GM21825 (cell line): ENCODE data around the gene C2CD4C.
"Not testable (repeated sequence)": the region's sequence is repeated elsewhere in the genome, so short reads cannot be mapped to it uniquely, and the experiment has no call there.

Source experiments
- ATAC-seq: cut with Tn5 transposase; IDR thresholded peaks from one replicate; pipeline ENCODE4 v1.9.1; 2021; ENCODE audit warnings: mild to moderate bottlenecking, moderate library complexity; ENCODE audit not compliant: unreplicated experiment

C2CD4C gene, protein sequence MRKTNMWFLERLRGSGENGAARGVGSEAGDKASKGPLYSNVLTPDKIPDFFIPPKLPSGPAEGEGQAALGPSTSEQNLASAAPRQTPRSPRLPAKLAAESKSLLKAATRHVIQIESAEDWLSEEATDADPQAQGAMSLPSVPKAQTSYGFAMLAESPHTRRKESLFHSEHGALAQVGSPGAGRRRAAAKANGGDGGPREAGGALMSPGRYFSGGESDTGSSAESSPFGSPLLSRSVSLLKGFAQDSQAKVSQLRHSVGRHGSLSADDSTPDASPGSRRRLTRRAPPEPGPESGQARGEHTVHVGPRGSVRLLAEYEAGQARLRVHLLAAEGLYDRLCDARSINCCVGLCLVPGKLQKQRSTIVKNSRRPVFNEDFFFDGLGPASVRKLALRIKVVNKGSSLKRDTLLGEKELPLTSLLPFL

DNA sequence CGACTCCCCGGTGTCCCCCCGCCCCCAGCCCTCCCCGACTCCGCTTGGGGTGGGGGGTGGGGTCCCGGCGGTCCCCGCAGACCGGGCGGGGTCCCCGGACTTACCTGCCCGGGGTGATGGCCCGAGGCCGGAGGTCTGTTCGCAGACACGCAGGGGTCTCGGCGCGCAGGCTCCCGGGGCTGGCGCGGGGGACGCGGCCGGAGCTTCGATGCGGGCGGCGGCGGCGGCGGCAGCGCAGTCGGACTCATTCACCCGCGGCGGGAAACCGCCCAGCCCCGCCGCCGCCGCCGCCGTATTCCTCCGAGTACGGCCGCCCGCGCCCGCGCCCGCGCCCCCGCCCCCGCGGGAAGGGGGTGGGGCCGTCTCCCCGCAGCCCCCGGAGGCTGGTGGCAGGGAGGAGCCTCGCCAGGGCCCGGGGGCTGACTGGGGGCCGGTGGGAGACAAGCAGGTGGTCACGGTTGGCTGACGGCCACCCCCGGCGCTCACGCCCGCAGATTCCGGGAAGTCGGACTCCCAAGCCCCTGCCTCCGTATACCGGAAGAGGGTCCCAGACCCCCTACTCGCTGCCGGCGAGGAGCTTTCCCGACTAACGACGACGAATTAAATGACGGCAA, at the start of gene C2CD4C:
Gene C2CD4C (minus strand): TSS at position 246 of the 614 bp plus-strand sequence. CDS start 786 bp downstream, outside the sequence.
- no peak for ATAC-seq

DNA sequence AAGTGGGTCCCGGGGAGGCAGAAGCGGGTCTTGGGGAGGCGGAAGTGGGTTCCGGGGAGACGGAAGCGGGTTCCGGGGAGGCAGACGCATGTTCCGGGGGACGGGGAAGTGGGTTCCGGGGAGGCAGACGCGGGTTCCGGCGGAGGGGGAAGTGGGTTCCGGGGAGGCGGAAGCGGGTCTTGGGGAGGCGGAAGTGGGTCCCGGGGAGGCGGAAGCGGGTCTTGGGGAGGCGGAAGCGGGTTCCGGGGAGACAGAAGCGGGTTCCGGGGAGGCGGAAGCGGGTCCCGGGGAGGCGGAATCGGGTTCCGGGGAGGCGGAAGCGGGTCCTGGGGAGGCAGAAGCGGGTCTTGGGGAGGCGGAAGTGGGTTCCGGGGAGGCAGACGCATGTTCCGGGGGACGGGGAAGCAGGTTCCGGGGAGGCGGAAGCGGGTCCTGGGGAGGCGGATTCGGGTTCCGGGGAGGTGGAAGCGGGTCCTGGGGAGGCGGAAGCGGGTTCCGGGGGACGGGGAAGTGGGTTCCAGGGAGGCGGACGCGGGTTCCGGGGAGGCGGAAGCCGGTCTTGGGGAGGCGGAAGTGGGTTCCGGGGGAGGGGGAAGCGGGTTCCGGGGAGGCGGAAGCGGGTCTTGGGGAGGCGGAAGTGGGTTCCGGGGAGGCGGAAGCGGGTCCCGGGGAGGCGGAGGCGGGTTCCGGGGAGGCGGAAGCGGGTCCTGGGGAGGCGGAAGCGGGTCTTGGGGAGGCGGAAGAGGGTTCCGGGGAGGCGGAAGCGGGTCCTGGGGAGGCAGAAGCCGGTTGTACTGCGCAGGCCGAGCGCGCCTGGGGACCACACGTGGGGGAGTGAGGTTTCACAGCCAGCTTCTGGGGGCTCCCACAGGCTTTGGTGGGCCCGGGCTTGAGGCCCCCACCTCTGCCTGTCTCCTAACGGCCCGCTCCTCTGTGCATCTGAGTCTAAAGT, 49.4 kb upstream of the C2CD4C start:
- ATAC-seq = no peak

DNA sequence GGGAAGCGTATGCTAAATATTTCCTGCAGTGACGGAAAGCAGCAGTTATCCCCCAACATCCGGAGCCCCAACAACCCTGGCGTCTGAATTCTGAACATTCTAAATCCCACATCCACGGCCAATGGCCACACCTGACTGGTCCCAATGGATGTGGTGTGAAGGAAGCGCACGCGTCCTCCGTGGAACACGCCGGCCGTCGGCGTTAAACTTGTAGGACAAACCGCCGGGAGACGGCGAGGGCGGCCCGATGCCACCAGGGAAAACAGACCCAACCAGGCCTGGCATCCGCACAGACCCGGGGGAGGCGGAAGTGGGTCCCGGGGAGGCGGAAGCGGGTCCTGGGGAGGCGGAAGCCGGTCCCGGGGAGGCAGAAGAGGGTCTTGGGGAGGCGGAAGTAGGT, 48.7 kb upstream of the C2CD4C start:
- ATAC-seq = no peak

DNA sequence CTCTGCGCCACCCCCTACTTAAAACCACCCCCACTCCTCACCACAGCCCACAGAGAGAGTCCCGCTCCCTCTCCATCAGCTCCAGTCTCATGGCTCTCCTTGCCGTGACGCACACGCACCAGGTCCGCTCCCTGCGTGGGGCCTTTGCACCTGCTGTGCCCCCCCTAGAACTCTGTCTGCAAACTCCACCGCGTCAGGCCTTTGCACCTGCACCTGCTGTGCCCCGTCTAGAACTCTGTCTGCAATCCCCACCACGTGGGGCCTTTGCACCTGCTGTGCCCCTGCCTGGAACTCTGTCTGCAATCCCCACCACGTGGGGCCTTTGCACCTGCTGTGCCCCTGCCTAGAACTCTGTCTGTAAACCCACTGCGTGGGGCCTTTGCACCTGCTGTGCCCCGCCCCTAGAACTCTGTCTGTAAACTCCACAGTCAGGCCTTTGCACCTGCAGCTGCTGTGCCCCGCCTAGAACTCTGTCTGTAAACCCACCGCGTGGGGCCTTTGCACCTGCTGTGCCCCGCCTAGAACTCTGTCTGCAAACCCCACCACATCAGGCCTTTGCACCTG, 47.7 kb upstream of the C2CD4C start:
- ATAC-seq = no peak

DNA sequence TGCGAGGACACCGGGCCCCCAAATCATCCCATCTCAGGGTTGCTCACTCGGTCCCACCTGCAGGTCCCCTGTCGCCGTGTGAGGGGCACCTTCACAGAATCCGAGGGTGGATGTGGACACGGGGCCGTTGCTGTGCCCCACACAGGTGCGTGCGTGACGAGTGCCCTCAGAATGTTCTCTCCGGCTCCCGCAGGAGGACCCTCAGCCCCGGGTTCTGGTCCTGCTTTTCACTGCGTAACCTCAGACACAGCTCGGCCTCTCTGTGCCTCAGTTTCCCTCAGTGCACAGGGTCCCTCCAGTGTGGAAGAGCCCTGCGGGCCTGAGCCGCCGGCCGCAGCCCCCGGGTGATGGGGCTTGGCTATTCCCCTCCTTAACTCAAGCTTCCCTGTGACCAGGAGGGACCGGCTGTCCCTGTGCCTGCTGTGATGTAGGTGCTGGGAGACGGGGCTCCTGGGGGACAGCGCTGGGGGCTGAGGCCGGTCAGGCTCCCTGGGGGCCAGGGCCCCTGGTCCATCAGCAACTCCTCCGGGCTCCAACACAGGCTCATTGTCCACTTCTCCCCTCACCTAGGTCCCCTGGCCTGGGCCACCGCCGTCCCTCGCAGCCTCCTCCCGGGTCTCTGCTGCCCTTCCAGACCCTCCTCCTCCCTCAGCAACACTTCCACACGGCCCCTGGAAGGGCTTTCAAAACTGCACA, 47.1 kb upstream of the C2CD4C start:
- no peak for ATAC-seq

DNA sequence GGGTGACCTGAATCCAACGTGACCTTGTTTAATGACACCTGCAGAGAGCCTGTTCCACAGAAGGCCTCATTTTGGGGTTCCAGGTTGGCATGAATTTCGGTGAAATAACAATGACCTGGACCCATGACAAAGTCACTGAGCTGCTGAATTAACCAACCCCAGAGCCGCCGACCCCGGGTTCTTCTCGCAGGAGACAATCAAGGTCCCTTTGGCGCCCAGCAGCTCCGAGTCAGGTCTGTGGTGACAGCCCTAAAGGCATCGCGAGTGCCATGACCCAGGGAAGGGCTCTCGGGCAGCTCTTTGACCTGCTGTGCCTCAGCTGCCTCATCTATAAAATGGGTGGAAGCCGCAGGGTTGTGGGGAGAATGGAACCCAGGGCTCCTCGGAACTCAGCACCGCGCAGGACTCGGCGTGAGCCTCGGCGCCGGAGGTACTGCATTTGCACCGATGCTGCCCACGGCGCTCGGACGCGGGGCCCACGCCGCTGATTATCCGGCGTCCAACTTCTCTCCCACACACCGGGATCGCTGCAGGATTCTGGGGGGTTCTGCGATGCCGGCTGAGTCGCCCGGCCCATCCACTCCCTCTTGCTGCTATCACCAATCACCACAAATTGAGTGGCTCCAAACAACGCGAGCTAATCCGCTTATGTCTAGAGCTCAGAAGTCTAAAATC, 46.2 kb upstream of the C2CD4C start:
- no peak for ATAC-seq

DNA sequence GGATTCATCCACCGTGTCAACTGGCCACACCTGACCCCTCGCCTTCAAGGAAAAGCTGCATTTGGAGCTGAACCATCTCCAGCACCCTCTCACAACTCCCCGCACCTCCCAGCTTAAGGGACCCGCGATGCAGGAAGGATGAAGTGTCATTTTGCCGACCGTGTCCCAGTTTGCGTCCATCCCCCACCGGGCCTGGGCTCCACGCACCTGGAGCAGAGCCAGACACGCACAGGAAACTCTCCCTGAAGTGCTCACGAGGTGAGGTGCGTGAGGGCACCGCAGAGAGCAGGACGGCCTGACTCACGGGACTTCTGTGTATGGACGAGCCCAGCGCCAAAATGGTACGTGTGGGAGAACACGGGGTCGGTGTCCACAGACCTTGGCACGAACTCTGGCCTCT, 44.7 kb upstream of the C2CD4C start:
- no peak for ATAC-seq

DNA sequence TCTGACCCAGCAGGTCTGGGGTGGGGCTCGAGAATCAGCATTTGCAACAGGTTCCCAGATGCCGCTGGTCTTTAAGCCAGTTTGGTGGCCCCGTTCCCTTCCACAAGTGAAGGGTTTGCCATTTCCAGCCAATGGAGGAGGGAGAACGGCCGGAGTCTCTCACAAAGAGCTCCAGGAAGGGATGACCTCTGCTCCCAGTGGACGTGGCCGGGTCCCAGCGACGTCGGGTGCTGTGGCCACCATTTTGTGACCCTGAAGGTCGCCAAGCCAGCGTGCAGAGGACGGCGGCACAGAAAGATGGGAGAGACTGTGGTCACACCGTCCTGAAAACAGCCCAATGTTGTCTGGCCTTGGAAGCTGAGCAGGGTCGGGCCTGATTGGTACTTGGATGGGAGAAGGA, 43.9 kb upstream of the C2CD4C start:
- ATAC-seq = no peak

DNA sequence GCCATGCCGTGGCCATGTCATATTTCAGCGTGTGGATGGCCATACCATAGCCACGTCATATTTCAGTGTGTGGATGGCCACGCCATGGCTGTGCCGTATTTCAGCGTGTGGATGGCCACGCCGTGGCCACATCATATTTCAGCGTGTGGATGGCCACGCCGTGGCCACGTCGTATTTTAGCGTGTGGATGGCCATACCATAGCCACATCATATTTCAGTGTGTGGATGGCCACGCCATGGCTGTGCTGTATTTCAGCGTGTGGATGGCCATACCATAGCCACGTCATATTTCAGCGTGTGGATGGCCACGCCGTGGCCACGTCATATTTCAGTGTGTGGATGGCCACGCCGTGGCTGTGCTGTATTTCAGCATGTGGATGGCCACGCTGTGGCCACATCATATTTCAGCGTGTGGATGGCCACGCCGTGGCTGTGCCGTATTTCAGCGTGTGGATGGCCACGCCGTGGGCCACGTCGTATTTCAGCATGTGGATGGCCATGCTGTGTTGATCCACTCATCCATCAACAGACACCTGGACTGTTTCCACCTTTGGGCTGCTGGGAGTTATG, 42.0 kb upstream of the C2CD4C start:
- not testable (repeated sequence) for ATAC-seq

DNA sequence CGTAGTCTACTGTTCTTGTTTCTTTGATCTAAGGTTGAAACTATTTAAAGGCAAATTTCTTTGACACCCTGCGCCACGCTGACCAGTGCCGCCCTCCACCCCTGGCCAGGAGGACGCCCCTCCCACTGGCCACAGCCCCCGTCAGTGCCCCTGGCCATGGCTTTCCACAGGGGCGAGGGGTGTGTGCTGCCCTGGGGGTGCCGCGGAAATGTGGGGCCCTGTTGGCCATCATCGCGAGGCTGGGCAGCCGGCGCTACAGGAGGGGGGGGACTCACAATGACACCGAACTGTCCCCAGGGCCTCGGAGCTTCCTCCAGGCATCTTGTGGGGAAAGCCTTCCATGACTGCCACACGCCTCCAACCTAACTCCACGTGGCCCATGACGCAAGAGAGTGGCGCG, 41.0 kb upstream of the C2CD4C start:
- ATAC-seq = no peak

DNA sequence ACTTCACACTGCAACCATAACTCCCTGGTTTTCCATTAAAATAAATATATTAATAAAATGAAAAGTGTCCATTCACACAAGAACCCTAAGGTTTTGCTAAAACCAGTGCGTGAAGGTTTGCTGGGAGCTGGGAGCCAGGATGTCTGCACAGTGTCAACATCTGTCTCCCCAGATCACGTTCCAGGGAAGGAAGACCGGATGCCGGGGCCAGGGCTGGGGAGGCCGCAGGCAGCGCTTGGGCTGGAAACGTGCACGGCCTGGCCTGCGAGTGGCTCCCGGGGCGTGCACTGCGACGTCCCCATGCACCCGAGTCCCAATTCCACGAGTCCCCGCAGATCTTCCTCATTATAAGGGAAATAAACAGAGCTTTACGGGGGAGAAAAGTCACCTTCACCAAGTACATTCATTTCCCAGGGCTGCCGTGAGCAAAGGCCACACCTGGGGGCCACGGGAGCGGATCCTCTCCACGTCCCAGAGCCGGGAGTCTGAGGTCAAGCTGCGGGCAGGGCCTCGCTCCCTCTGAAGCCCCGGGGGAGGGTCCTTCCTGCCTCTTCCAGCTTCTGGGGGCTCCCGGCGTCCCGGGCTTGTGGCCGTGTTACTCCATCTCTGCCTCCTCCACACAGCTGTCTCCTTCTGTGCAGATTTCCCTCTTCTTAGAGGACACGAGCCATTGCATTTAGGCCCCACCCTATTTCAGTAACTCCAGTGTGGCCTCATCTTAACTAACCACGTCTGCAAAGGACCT, 39.0 kb upstream of the C2CD4C start:
- ATAC-seq = no peak

DNA sequence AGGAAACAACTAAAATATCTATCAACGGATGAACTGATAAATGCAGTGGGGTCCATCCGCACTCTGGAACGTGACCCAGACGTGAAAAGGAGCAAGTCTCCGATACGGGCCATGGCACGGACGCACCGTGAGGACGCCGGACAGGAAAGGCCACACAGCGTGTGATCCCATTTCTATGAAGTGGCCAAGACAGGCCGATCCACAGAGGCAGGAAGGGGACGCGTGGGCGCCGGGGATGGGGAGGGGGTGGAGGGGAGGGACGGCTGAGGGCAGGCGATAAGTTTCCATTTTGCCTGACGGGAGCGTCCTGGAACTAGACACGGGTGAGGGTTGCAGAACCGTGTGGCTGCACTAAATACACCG, 38.1 kb upstream of the C2CD4C start:
- no peak for ATAC-seq

DNA sequence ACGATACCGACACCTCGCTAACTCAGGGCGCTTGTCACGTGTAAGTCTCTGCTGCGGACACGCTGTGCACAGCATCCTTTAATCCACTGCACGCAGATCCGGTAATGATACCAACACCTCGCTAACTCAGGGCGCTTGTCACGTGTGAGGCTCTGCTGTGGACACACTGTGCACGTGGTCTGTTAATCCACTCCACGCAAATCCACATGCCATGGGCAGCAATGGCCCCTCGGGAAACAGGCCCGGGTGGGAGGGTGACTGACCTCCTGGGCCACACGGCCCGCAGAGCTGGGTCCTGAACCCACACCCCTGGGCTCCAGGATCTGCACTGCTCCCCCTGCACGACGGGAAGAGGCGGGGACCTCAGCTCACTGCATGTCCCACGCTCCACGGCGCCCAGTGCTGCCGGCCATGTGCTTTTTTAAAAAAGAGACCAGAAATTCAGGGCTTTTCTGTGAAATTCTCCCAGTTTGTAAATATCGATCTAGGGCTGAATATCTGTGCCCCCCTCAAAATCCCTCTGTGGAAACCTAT, 35.8 kb upstream of the C2CD4C start:
- no peak for ATAC-seq

DNA sequence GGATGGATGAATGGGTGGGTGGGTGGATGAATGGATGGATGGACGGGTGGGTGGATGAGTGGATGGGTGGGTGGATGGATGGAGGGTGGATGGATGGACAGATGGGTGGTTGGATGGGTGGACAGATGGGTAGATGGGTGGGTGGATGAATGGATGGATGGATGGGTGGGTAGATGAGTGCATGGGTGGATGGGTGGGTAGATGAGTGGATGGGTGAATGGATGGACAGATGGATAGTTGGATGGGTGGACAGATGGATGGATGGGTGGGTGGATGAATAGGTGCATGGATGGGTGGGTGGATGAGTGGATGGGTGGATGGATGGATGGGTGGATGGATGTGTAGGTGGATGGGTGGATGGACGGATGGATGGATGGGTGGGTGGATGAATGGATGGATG, 34.1 kb upstream of the C2CD4C start:
- no peak for ATAC-seq

DNA sequence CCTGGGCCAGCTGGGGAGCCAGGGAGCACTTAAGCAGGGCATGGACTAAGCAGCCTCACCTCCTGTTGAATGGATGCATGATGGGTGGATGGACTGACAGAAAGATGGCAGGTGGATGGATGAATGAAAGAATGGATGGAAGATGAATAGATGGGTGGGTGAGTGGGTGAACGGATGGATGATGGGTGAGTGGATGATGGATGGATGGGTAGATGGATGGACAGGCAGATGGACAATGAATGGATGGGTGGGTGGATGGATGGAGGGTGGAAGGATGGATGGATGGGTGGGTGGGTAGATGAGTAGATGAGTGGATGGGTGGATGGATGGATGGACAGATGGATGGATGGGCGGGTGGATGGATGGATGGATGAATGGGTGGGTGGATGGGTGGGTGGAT, 33.1 kb upstream of the C2CD4C start:
- no peak for ATAC-seq

DNA sequence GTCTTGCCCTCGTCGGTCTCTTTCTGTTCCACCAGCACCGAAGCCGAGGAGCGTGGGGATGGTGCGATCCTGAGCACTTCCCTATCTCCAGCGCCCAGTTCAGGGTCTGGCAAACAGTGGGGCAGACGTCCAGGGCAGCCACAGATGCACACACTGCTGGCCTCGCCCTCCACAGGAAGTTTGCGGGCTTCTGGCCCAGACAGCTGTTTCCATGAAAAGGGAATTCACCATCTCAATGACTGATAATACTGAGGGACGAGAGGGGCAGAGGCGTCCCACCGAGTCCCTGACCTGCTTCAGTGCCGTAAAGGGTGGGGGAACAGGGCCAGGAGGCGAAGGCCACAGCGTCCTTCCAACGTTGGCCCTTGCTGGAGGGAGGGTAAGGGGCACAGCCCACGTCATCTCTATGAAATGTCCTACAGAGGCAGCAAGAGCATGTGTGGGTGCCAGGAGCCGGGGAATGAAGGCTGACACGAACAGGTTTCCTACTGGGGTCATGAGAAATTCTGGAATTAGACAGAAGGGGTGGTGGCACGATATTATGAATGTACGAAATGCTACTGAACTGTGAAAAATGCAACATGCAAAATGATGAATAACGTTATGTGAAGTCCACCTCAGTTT, 32.4 kb upstream of the C2CD4C start:
- ATAC-seq = no peak

DNA sequence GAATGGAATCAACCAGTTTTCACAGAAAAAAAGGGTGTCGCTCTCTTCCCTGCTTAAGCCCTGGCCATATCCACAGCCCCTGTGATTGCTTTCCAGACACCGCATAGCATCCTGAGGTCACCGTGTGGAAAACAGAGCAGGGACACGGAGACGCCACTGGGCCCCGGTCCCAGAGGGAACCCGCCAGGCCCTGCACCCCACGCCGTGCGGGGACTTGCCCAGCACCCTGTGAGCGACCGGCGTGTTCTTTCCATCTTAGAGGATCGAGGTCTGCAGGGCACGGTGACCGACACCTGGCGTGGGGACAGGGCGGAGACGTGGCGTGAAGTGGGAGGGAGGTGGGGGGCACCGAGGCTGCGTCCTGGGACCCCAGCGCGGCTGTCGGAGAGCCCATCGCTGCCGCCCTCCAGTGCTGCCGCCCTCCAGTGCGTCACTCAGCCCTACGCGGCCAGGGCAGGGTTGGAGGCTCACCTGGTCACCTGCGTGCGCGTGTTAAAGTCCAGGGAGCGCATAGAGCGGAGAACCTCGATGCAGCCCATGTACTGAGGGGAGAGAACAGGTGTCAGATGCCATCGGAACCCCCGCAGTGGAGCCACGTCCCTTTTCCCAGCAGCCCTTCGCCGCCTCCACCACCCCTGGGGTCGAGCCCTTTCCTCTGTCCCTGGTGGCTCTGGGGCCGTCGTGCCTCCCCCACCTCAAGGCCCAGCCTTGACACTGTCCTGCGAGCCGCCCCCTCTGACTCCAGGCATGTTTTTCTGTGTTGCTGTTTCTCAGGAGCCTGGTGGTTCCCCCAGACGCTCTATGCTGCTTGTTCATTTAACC, 31.7 kb upstream of the C2CD4C start:
- ATAC-seq = no peak
